ENCODE data around the gene TLCD5. TPM values are rescaled to one million over a fixed set of nuclear protein-coding genes. Genes with fewer than 3 reads are reported as not detected.

TLCD5 gene
- total RNA-seq, result 0.17 TPM in 1 of 2 replicates, not detected in the other
- total RNA-seq (2013), result 0.19 TPM
- polyA plus RNA-seq, result 0.03 TPM in 1 of 2 replicates, not detected in the other
- not detected in 2 replicates for polyA minus RNA-seq

DNA sequence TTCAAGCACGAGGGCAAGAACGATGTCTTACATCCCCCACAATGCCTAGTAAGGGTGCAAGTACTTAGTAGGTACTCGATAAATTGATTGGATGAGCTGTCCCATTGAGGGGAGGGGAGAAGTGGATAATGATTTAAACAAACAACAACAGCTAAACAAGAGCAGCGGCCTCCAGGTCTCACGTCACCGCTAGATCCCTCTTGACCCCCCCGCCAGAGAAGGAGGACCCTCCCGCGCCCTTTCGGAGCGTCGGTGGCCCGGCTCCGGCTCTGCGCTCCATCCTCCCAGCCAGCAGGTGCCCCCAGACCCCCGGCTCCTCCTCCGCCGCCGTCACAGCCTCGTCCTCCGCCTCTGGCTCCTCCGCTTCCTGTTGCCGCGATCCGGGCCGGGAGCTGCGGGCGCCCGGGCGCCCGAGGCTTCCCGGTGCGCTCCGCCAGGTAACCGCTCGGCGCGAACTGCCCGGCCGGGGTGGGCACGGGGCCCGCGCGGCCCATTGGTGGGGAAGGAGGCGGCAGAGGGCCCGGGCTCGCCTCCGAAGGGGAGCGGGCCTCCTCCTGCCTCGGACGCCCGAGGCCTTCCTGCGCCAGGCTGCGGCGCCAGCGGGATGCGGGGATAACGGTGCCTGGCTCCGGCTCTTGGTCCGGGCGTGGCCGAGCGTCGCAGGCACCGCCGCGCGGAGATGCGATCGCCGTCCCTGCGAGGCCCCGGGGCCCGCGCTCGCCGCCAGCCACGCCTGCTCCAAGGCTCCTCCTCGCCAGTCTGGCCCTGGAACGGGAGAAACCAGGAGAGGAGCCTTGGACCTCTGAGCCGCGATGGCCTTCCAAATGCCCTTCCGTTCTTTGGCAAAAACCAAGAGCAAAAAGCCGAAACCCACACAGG is at the start of gene TLCD5:
Gene TLCD5 (plus strand): TSS at position 368 of the 879 bp plus-strand sequence. CDS start 2,143 bp downstream, outside the sequence.
- H3K36me3 ChIP-seq (replicated peaks in 1 of 2; ENCODE audit: control extremely low read depth in 1 of 2, control insufficient read depth in 1 of 2, extremely low read depth in 1 of 2, insufficient read depth in 2 of 2, low read length in 1 of 2), result no peaks in the 10 kb centered on the region
- H3K4me3 ChIP-seq (ENCODE audit: control extremely low read depth in 1 of 5, extremely low read depth in 1 of 5, insufficient read depth in 1 of 5, low read depth in 2 of 5, low read length in 4 of 5), result peak within 1 kb of the TSS in 3 of 5 experiments; percentile 31 to 62 (median 51)
- peaks cover 10 to 24% of the 10 kb centered on the region in 2 donors for H3K4me1 ChIP-seq (ENCODE audit: control insufficient read depth in 2 of 2, insufficient read depth in 2 of 2, low read length in 2 of 2)
- Mint-ChIP-seq H3K4me3 (peak within 1 kb of the TSS; percentile 86), H3K27ac (no peak within 1 kb of the TSS), H3K9me3 (ENCODE audit: insufficient read depth) (no peaks in the 10 kb centered on the region), H3K27me3 (peaks cover 77% of the 10 kb centered on the region), H3K4me1 (peaks cover 18% of the 10 kb centered on the region)
- WGBS (ENCODE audit: insufficient coverage), result 2% methylated on average over 79 of the region's 84 CpGs
- DNase-seq (peak; percentile 45), ATAC-seq (ENCODE audit: low read depth) (peak; percentile 47)
- H3K27ac ChIP-seq (ENCODE audit: low read length in 2 of 2), result no peak within 1 kb of the TSS
- H4K20me1 ChIP-seq (ENCODE audit: control insufficient read depth, insufficient read depth, low read length, poor library complexity, severe bottlenecking), result no peaks in the 10 kb centered on the region
- H3K79me2 ChIP-seq (ENCODE audit: control insufficient read depth, insufficient read depth, low read length), result no peaks in the 10 kb centered on the region
- ChIA-PET POLR2A (interaction anchor here (0.7 kb wide), 1 partner anchor 1243 kb away, joined by 3 read pairs; no protein-coding TSS in a partner anchor), CTCF (interaction anchor here (1.0 kb wide), 1 partner anchor 22 kb away, joined by 3 read pairs; no protein-coding TSS in a partner anchor)
- intact Hi-C loops (cut with micrococcal nuclease), result no loop called here
- no peaks in the 10 kb centered on the region for H3K9me3 ChIP-seq (ENCODE audit: control extremely low read depth in 1 of 3, control insufficient read depth in 2 of 3, insufficient read depth in 1 of 3, low read length in 2 of 3)
- peak within 1 kb of the TSS; percentile 62 for H3K9ac ChIP-seq (ENCODE audit: low read length)
- peaks cover 0 to 53% (median 44%) of the 10 kb centered on the region in 4 experiments for H3K27me3 ChIP-seq (replicated peaks in 1 of 4; ENCODE audit: control extremely low read depth in 1 of 4, control insufficient read depth in 3 of 4, insufficient read depth in 4 of 4, low read length in 3 of 4)
- peak within 1 kb of the TSS; percentile 93 for H3K4me2 ChIP-seq (replicated peaks; ENCODE audit: low read depth, low read length, poor library complexity, severe bottlenecking)
- TF ChIP-seq, protein P1, sequence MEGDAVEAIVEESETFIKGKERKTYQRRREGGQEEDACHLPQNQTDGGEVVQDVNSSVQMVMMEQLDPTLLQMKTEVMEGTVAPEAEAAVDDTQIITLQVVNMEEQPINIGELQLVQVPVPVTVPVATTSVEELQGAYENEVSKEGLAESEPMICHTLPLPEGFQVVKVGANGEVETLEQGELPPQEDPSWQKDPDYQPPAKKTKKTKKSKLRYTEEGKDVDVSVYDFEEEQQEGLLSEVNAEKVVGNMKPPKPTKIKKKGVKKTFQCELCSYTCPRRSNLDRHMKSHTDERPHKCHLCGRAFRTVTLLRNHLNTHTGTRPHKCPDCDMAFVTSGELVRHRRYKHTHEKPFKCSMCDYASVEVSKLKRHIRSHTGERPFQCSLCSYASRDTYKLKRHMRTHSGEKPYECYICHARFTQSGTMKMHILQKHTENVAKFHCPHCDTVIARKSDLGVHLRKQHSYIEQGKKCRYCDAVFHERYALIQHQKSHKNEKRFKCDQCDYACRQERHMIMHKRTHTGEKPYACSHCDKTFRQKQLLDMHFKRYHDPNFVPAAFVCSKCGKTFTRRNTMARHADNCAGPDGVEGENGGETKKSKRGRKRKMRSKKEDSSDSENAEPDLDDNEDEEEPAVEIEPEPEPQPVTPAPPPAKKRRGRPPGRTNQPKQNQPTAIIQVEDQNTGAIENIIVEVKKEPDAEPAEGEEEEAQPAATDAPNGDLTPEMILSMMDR (IDR thresholded peaks at IDR 0.05), result no peak
- no peak for TF ChIP-seq EZH2 (IDR thresholded peaks at IDR 0.05; ENCODE audit: borderline replicate concordance, insufficient read depth, low read depth, low read length, poor library complexity, severe bottlenecking)
- H2AFZ ChIP-seq (ENCODE audit: insufficient read depth, low read depth, low read length, poor library complexity, severe bottlenecking), result peak within 1 kb of the TSS; percentile 68

DNA sequence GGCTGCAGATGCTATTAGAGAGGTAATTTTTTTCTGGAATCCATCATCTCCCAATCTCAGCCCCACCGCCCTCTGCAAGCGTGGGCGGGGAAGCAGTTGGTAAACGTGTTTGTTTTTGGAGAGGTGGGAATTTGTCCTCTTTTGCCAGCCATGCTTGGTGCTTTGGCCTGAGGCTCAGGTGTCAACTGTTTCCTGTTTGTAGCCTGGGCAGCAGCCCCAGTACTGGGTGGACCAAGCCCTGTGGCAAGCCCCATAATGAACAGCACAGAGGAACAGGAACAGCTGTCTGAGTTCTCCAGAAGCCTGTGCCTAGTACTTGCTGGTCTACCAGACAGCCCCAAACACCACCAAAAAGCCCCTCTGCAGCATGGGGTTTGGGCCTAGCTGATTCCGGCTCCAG is 45.6 kb upstream of the TLCD5 start:
- H3K27ac Mint-ChIP-seq, result no peak overlapping the region
- H3K9me3 Mint-ChIP-seq (ENCODE audit: insufficient read depth), result no peaks in the 10 kb centered on the region
- H3K4me1 Mint-ChIP-seq, result no peaks in the 10 kb centered on the region
- Histone ChIP-seq H3K27me3 (replicated peaks in 1 of 4; ENCODE audit: control extremely low read depth in 1 of 4, control insufficient read depth in 3 of 4, insufficient read depth in 4 of 4, low read length in 3 of 4) (peaks cover 0 to 3% (median 0%) of the 10 kb centered on the region in 4 experiments), H4K20me1 (ENCODE audit: control insufficient read depth, insufficient read depth, low read length, poor library complexity, severe bottlenecking) (no peaks in the 10 kb centered on the region), H3K9ac (ENCODE audit: low read length) (no peak overlapping the region), H3K9me3 (ENCODE audit: control extremely low read depth in 1 of 3, control insufficient read depth in 2 of 3, insufficient read depth in 1 of 3, low read length in 2 of 3) (no peaks in the 10 kb centered on the region), H3K27ac (ENCODE audit: low read length in 2 of 2) (no peak overlapping the region), H3K4me2 (replicated peaks; ENCODE audit: low read depth, low read length, poor library complexity, severe bottlenecking) (no peak overlapping the region), H3K4me3 (ENCODE audit: control extremely low read depth in 1 of 5, extremely low read depth in 1 of 5, insufficient read depth in 1 of 5, low read depth in 2 of 5, low read length in 4 of 5) (no peak overlapping the region), H2AFZ (ENCODE audit: insufficient read depth, low read depth, low read length, poor library complexity, severe bottlenecking) (no peak overlapping the region), H3K4me1 (ENCODE audit: control insufficient read depth in 2 of 2, insufficient read depth in 2 of 2, low read length in 2 of 2) (no peaks in the 10 kb centered on the region), H3K79me2 (ENCODE audit: control insufficient read depth, insufficient read depth, low read length) (no peaks in the 10 kb centered on the region), H3K36me3 (replicated peaks in 1 of 2; ENCODE audit: control extremely low read depth in 1 of 2, control insufficient read depth in 1 of 2, extremely low read depth in 1 of 2, insufficient read depth in 2 of 2, low read length in 1 of 2) (no peaks in the 10 kb centered on the region)
- ChIA-PET CTCF (no interaction called here), POLR2A (no interaction called here)
- intact Hi-C loops (cut with micrococcal nuclease), result no loop called here
- WGBS (ENCODE audit: insufficient coverage), result 100% methylated on average over 1 of the region's 5 CpGs
- no peak overlapping the region for H3K4me3 Mint-ChIP-seq
- ATAC-seq (ENCODE audit: low read depth) (no peak), DNase-seq (no peak)
- no peak for TF ChIP-seq EZH2 (IDR thresholded peaks at IDR 0.05; ENCODE audit: borderline replicate concordance, insufficient read depth, low read depth, low read length, poor library complexity, severe bottlenecking)
- TF ChIP-seq, protein P1 (IDR thresholded peaks at IDR 0.05), result no peak
- peaks cover 15% of the 10 kb centered on the region for H3K27me3 Mint-ChIP-seq

Measured in B cell (primary cell).